KMS-11 (cell line): ENCODE data around the gene SNAI1.
"Not testable (repeated sequence)": the region's sequence is repeated elsewhere in the genome, so short reads cannot be mapped to it uniquely, and the experiment has no call there.

Experiments used
- H2AFZ ChIP-seq: fragments of 200-600 bp; sonication (generic); 2 replicates; pipeline ENCODE4 v1.6.1; 2016; ENCODE audit warnings: antibody characterized with exemption, mixed run types, low read depth
- H3K27ac ChIP-seq: fragments of 200-600 bp; sonication (generic); 2 replicates; pipeline ENCODE4 v1.6.1; 2016; ENCODE audit warnings: mild to moderate bottlenecking, mixed run types
- H3K27me3 ChIP-seq: fragments of 200-600 bp; sonication (generic); 2 replicates; pipeline ENCODE4 v1.6.1; 2017; ENCODE audit warnings: mild to moderate bottlenecking, low read depth, mixed run types, moderate library complexity; ENCODE audit not compliant: insufficient read depth
- H3K36me3 ChIP-seq: fragments of 200-600 bp; sonication (generic); 2 replicates; pipeline ENCODE4 v1.6.1; 2017; ENCODE audit warnings: mild to moderate bottlenecking, mixed run types; ENCODE audit not compliant: insufficient read depth
- H3K4me1 ChIP-seq: fragments of 200-600 bp; sonication (generic); 2 replicates; pipeline ENCODE4 v1.6.1; 2016; ENCODE audit warnings: mild to moderate bottlenecking, low read depth, mixed run types; ENCODE audit not compliant: poor library complexity, severe bottlenecking
- H3K4me2 ChIP-seq: fragments of 200-600 bp; sonication (generic); 2 replicates; pipeline ENCODE4 v1.7.0; 2016; ENCODE audit warnings: mild to moderate bottlenecking, mixed run types
- H3K4me3 ChIP-seq: fragments of 200-600 bp; sonication (generic); IDR thresholded peaks from 2 replicates; pipeline ENCODE4 v1.6.1; 2017; ENCODE audit warnings: low read depth, low read length, mixed read lengths; ENCODE audit not compliant: insufficient read depth
- H3K79me2 ChIP-seq: fragments of 200-600 bp; sonication (generic); 2 replicates; pipeline ENCODE4 v1.6.1; 2016; ENCODE audit warnings: low read depth, mixed run types; ENCODE audit not compliant: insufficient read depth
- H3K9ac ChIP-seq: fragments of 200-600 bp; sonication (generic); 2 replicates; pipeline ENCODE4 v1.6.1; 2016; ENCODE audit warnings: mild to moderate bottlenecking, mixed run types
- H4K20me1 ChIP-seq: fragments of 200-600 bp; sonication (generic); 2 replicates; pipeline ENCODE4 v1.6.1; 2016; ENCODE audit warnings: mild to moderate bottlenecking, mixed run types; ENCODE audit not compliant: insufficient read depth
- CTCF ChIP-seq: fragments of 200-600 bp; sonication (generic); conservative IDR thresholded peaks from 2 replicates; pipeline ENCODE4 v1.6.1; 2017; ENCODE audit warnings: low read depth, mild to moderate bottlenecking, antibody characterized with exemption, low read length, moderate library complexity, mixed read lengths

SNAI1 gene

GRCh38 chr20:49951151-49951550, 31.6 kb upstream of the SNAI1 start:
- H3K4me1 ChIP-seq, result no peaks in the 10 kb centered on the region
- TF ChIP-seq CTCF, result no peak
- no peak overlapping the region for H3K27ac ChIP-seq
- no peaks in the 10 kb centered on the region for H3K27me3 ChIP-seq
- peaks cover 4% of the 10 kb centered on the region; the same call in 1 of the 2 replicates for H4K20me1 ChIP-seq
- H2AFZ ChIP-seq, result no peak overlapping the region
- no peak overlapping the region for H3K4me3 ChIP-seq
- no peaks in the 10 kb centered on the region; the same call in 1 of the 2 replicates for H3K79me2 ChIP-seq
- no peak overlapping the region for H3K4me2 ChIP-seq
- H3K9ac ChIP-seq, result no peak overlapping the region
- peaks cover 22% of the 10 kb centered on the region; the same call in 1 of the 2 replicates for H3K36me3 ChIP-seq

- H3K4me1 ChIP-seq, result no peaks in the 10 kb centered on the region
- no peak for TF ChIP-seq CTCF
- no peak overlapping the region for H3K9ac ChIP-seq
- no peak overlapping the region for H2AFZ ChIP-seq
- H3K36me3 ChIP-seq, result peaks cover 7% of the 10 kb centered on the region; the same call in 1 of the 2 replicates
- H3K79me2 ChIP-seq, result no peaks in the 10 kb centered on the region
- no peaks in the 10 kb centered on the region for H4K20me1 ChIP-seq
- H3K4me3 ChIP-seq, result no peak overlapping the region
- H3K27ac ChIP-seq, result no peak overlapping the region
- no peak overlapping the region for H3K4me2 ChIP-seq
- H3K27me3 ChIP-seq, result no peaks in the 10 kb centered on the region
Measured at GRCh38 chr20:49955167-49955566, 27.6 kb upstream of the SNAI1 start.

- not testable (repeated sequence) for H3K79me2 ChIP-seq, H3K27me3 ChIP-seq, H3K4me1 ChIP-seq, H4K20me1 ChIP-seq, H3K4me3 ChIP-seq, H3K36me3 ChIP-seq, H3K27ac ChIP-seq, H3K9ac ChIP-seq, H3K4me2 ChIP-seq, H2AFZ ChIP-seq
Measured at GRCh38 chr20:49955830-49956396, 26.9 kb upstream of the SNAI1 start.

- Histone ChIP-seq H3K4me1 (no peaks in the 10 kb centered on the region), H3K27ac (no peak overlapping the region), H3K79me2 (no peaks in the 10 kb centered on the region), H4K20me1 (no peaks in the 10 kb centered on the region), H3K4me3 (no peak overlapping the region), H3K36me3 (peaks cover 7% of the 10 kb centered on the region; the same call in 1 of the 2 replicates), H3K9ac (no peak overlapping the region), H3K27me3 (no peaks in the 10 kb centered on the region), H2AFZ (no peak overlapping the region), H3K4me2 (no peak overlapping the region)
- TF ChIP-seq CTCF, result no peak
Measured at GRCh38 chr20:49956689-49957088, 26.1 kb upstream of the SNAI1 start.

- H3K4me1 ChIP-seq, result not testable (repeated sequence)
Measured at GRCh38 chr20:49957089-49957938, 25.5 kb upstream of the SNAI1 start.

More at GRCh38 chr20:49957089-49957938, 25.5 kb upstream of the SNAI1 start:
- H3K36me3 ChIP-seq, H3K27me3 ChIP-seq, H3K79me2 ChIP-seq, H2AFZ ChIP-seq, H3K9ac ChIP-seq, H3K4me3 ChIP-seq, H4K20me1 ChIP-seq, H3K27ac ChIP-seq, H3K4me2 ChIP-seq: not testable (repeated sequence)
